ENCODE results near the gene BANK1. TPM values are rescaled to one million over a fixed set of nuclear protein-coding genes. Genes with fewer than 3 reads are reported as not detected.

BANK1 gene
- total RNA-seq, 1 donor from 2014 or later = 0.79 TPM

GRCh38 chr4:101782546-101782945, 8.0 kb upstream of the BANK1 start:
- no peaks in the 10 kb centered on the region for H3K36me3 Mint-ChIP-seq (ENCODE audit: insufficient read depth)
- no peak overlapping the region for H3K27ac Mint-ChIP-seq
- no peak for TF ChIP-seq CTCF (IDR thresholded peaks at IDR 0.05; ENCODE audit: unreplicated experiment)
- H3K4me3 Mint-ChIP-seq (ENCODE audit: low read depth) = no peak overlapping the region
- peaks cover 3% of the 10 kb centered on the region for H3K4me1 Mint-ChIP-seq (ENCODE audit: low read depth)
- no peaks in the 10 kb centered on the region for H3K27me3 Mint-ChIP-seq
- H3K9me3 Mint-ChIP-seq (ENCODE audit: low read depth) = peaks cover 4% of the 10 kb centered on the region
- DNase-seq (ENCODE audit: low spot score, unreplicated experiment) = no peak

- Mint-ChIP-seq H3K4me1 (ENCODE audit: low read depth) (peaks cover 3% of the 10 kb centered on the region), H3K9me3 (ENCODE audit: low read depth) (peaks cover 4% of the 10 kb centered on the region), H3K4me3 (ENCODE audit: low read depth) (no peak overlapping the region), H3K36me3 (ENCODE audit: insufficient read depth) (no peaks in the 10 kb centered on the region), H3K27me3 (no peaks in the 10 kb centered on the region), H3K27ac (no peak overlapping the region)
- no peak for DNase-seq (ENCODE audit: low spot score, unreplicated experiment)
- TF ChIP-seq CTCF (IDR thresholded peaks at IDR 0.05; ENCODE audit: unreplicated experiment) = no peak
Measured at GRCh38 chr4:101784957-101785356, 5.6 kb upstream of the BANK1 start.

- peaks cover 4% of the 10 kb centered on the region for H3K9me3 Mint-ChIP-seq (ENCODE audit: low read depth)
- no peaks in the 10 kb centered on the region for H3K36me3 Mint-ChIP-seq (ENCODE audit: insufficient read depth)
- no peak overlapping the region for H3K4me3 Mint-ChIP-seq (ENCODE audit: low read depth)
- TF ChIP-seq CTCF (IDR thresholded peaks at IDR 0.05; ENCODE audit: unreplicated experiment) = no peak
- H3K27me3 Mint-ChIP-seq = peaks cover 2% of the 10 kb centered on the region
- DNase-seq (ENCODE audit: low spot score, unreplicated experiment) = no peak
- H3K27ac Mint-ChIP-seq = no peak overlapping the region
- H3K4me1 Mint-ChIP-seq (ENCODE audit: low read depth) = peaks cover 5% of the 10 kb centered on the region
Measured at GRCh38 chr4:101785486-101785885, 5.0 kb upstream of the BANK1 start.

- Mint-ChIP-seq H3K4me1 (ENCODE audit: low read depth) (peaks cover 7% of the 10 kb centered on the region), H3K36me3 (ENCODE audit: insufficient read depth) (no peaks in the 10 kb centered on the region), H3K27ac (no peak overlapping the region), H3K4me3 (ENCODE audit: low read depth) (no peak overlapping the region), H3K9me3 (ENCODE audit: low read depth) (peaks cover 4% of the 10 kb centered on the region), H3K27me3 (peaks cover 12% of the 10 kb centered on the region)
- no peak for DNase-seq (ENCODE audit: low spot score, unreplicated experiment)
- TF ChIP-seq CTCF (IDR thresholded peaks at IDR 0.05; ENCODE audit: unreplicated experiment) = no peak
Measured at GRCh38 chr4:101787701-101788316, 2.7 kb upstream of the BANK1 start.

GRCh38 chr4:101791182-101791558, 640 bp downstream of the BANK1 start:
- Mint-ChIP-seq H3K9me3 (ENCODE audit: low read depth) (peaks cover 4% of the 10 kb centered on the region), H3K27me3 (peaks cover 14% of the 10 kb centered on the region), H3K27ac (peak overlapping the region; percentile 41), H3K4me3 (ENCODE audit: low read depth) (peak overlapping the region; percentile 77), H3K4me1 (ENCODE audit: low read depth) (peaks cover 4% of the 10 kb centered on the region), H3K36me3 (ENCODE audit: insufficient read depth) (no peaks in the 10 kb centered on the region)
- no peak for DNase-seq (ENCODE audit: low spot score, unreplicated experiment)
- no peak for TF ChIP-seq CTCF (IDR thresholded peaks at IDR 0.05; ENCODE audit: unreplicated experiment)

Measured in progenitor cell of endocrine pancreas (in vitro differentiated cells).